Muscle layer of duodenum (tissue), 2 donors: ENCODE measurements around the gene BARHL2.

Experiments used
- H3K27ac ChIP-seq: one replicate; pipeline ENCODE4 v1.7.0; 2013; ENCODE audit warnings: mild to moderate bottlenecking, low read length
- H3K27me3 ChIP-seq: one replicate; pipeline ENCODE4 v1.7.0; 2013; ENCODE audit warnings: low read depth, mild to moderate bottlenecking, control low read depth, low read length
- H3K36me3 ChIP-seq, 2 donors: one replicate each; pipeline ENCODE4 v1.7.0; 2013; ENCODE audit warnings: low read length in 2 of 2, control low read depth in 1 of 2, mild to moderate bottlenecking in 1 of 2; ENCODE audit not compliant: insufficient read depth in 2 of 2, control insufficient read depth in 1 of 2
- H3K4me1 ChIP-seq, 2 donors: one replicate each; pipeline ENCODE4 v1.7.0; 2013; ENCODE audit warnings: low read length in 2 of 2, mild to moderate bottlenecking in 2 of 2, control low read depth in 1 of 2, moderate library complexity in 1 of 2; ENCODE audit not compliant: insufficient read depth in 2 of 2, control insufficient read depth in 1 of 2
- H3K4me3 ChIP-seq, 2 donors: one replicate each; pipeline ENCODE4 v1.7.0; 2013; ENCODE audit warnings: low read length in 2 of 2, low read depth in 1 of 2, mild to moderate bottlenecking in 1 of 2
- H3K9me3 ChIP-seq, 2 donors: one replicate each; pipeline ENCODE4 v1.7.0; 2013; ENCODE audit warnings: low read length in 2 of 2, control low read depth in 1 of 2, mild to moderate bottlenecking in 1 of 2; ENCODE audit not compliant: control insufficient read depth in 1 of 2
- donor health status: healthy.

BARHL2 gene

GRCh38 chr1:90723590-90724108 lies 6.5 kb upstream of the BARHL2 start:
- peaks cover 87% of the 10 kb centered on the region for H3K27me3 ChIP-seq
- no peaks in the 10 kb centered on the region for H3K36me3 ChIP-seq
- peaks cover 0 to 4% of the 10 kb centered on the region in 2 donors for H3K9me3 ChIP-seq
- H3K27ac ChIP-seq = no peak overlapping the region
- peak overlapping the region; percentile 47 to 48 for H3K4me3 ChIP-seq
- H3K4me1 ChIP-seq = peaks cover 14 to 39% of the 10 kb centered on the region in 2 donors

- H3K27me3 ChIP-seq = peaks cover 86% of the 10 kb centered on the region
- H3K4me1 ChIP-seq = peaks cover 15 to 45% of the 10 kb centered on the region in 2 donors
- H3K27ac ChIP-seq = no peak overlapping the region
- H3K9me3 ChIP-seq = peaks cover 0 to 4% of the 10 kb centered on the region in 2 donors
- H3K36me3 ChIP-seq = no peaks in the 10 kb centered on the region
- H3K4me3 ChIP-seq = peak overlapping the region; percentile 47 to 48
These were observed 5.9 kb upstream of the BARHL2 start for GRCh38 chr1:90722874-90723589.

- H3K36me3 ChIP-seq = no peaks in the 10 kb centered on the region
- H3K4me1 ChIP-seq = peaks cover 15 to 50% of the 10 kb centered on the region in 2 donors
- H3K4me3 ChIP-seq = no peak overlapping the region
- no peak overlapping the region for H3K27ac ChIP-seq
- peaks cover 0 to 4% of the 10 kb centered on the region in 2 donors for H3K9me3 ChIP-seq
- H3K27me3 ChIP-seq = peaks cover 78% of the 10 kb centered on the region
These were observed 4.4 kb upstream of the BARHL2 start for GRCh38 chr1:90721210-90722194.

- peaks cover 77% of the 10 kb centered on the region for H3K27me3 ChIP-seq
- H3K27ac ChIP-seq = no peak overlapping the region
- peaks cover 3 to 40% of the 10 kb centered on the region in 2 donors for H3K4me1 ChIP-seq
- H3K36me3 ChIP-seq = no peaks in the 10 kb centered on the region
- no peak overlapping the region for H3K4me3 ChIP-seq
- H3K9me3 ChIP-seq = peaks cover 0 to 4% of the 10 kb centered on the region in 2 donors
These were observed 3.1 kb upstream of the BARHL2 start for GRCh38 chr1:90720145-90720636.

GRCh38 chr1:90719330-90720144 lies 2.4 kb upstream of the BARHL2 start:
- Histone ChIP-seq H3K27me3 (peaks cover 74% of the 10 kb centered on the region), H3K4me1 (peaks cover 3 to 34% of the 10 kb centered on the region in 2 donors), H3K27ac (no peak overlapping the region), H3K36me3 (no peaks in the 10 kb centered on the region), H3K9me3 (peaks cover 0 to 4% of the 10 kb centered on the region in 2 donors), H3K4me3 (no peak overlapping the region)

GRCh38 chr1:90718411-90719329 lies 1.6 kb upstream of the BARHL2 start:
- Histone ChIP-seq H3K36me3 (no peaks in the 10 kb centered on the region), H3K4me1 (peaks cover 3 to 29% of the 10 kb centered on the region in 2 donors), H3K27ac (no peak overlapping the region), H3K4me3 (peak overlapping the region; percentile 53 to 55), H3K9me3 (peaks cover 0 to 4% of the 10 kb centered on the region in 2 donors), H3K27me3 (peaks cover 74% of the 10 kb centered on the region)

- H3K4me1 ChIP-seq = peaks cover 3 to 31% of the 10 kb centered on the region in 2 donors
- H3K27ac ChIP-seq = no peak overlapping the region
- peak overlapping the region; percentile 53 to 55 for H3K4me3 ChIP-seq
- H3K9me3 ChIP-seq = peaks cover 0 to 4% of the 10 kb centered on the region in 2 donors
- no peaks in the 10 kb centered on the region for H3K36me3 ChIP-seq
- H3K27me3 ChIP-seq = peaks cover 74% of the 10 kb centered on the region
These were observed 736 bp upstream of the BARHL2 start for GRCh38 chr1:90717665-90718410.

GRCh38 chr1:90717356-90717664 lies 208 bp upstream of the BARHL2 start:
- Histone ChIP-seq H3K4me1 (peaks cover 3 to 31% of the 10 kb centered on the region in 2 donors), H3K27ac (no peak overlapping the region), H3K4me3 (no peak overlapping the region), H3K9me3 (peaks cover 0 to 4% of the 10 kb centered on the region in 2 donors), H3K36me3 (no peaks in the 10 kb centered on the region), H3K27me3 (peaks cover 76% of the 10 kb centered on the region)

- peaks cover 3 to 31% of the 10 kb centered on the region in 2 donors for H3K4me1 ChIP-seq
These were observed 905 bp downstream of the BARHL2 start for GRCh38 chr1:90716243-90716551.

More at GRCh38 chr1:90716243-90716551, 905 bp downstream of the BARHL2 start:
- peaks cover 0 to 4% of the 10 kb centered on the region in 2 donors for H3K9me3 ChIP-seq
- H3K27me3 ChIP-seq = peaks cover 82% of the 10 kb centered on the region
- no peak overlapping the region for H3K4me3 ChIP-seq
- no peaks in the 10 kb centered on the region for H3K36me3 ChIP-seq
- H3K27ac ChIP-seq = no peak overlapping the region
